CD4-positive, alpha-beta T cell (primary cell): Measurements from ENCODE around the gene PTGFRN. TPM values are rescaled to one million over a fixed set of nuclear protein-coding genes. Genes with fewer than 3 reads are reported as not detected.

Experiments
- ATAC-seq: fragments of 200-7000 bp; cut with Tn5 transposase; one replicate; pipeline ENCODE4 v1.10.0; 2022; ENCODE audit warnings: mild to moderate bottlenecking; ENCODE audit not compliant: poor library complexity
- CTCF ChIA-PET: fragments of 350-600 bp; sonication (Branson Sonifier 250); formaldehyde crosslinking; loops from one replicate; lab custom pipeline; 2021; ENCODE audit warnings: antibody characterized with exemption, inconsistent platforms; lab: Charles Lee
- POLR2A ChIA-PET: fragments of 350-600 bp; sonication (Branson Sonifier 250); formaldehyde crosslinking; loops from one replicate; lab custom pipeline; 2021; ENCODE audit warnings: antibody characterized with exemption, inconsistent platforms; lab: Charles Lee
- DNase-seq, 14 experiments: peaks; one replicate each; pipeline ENCODE4 v3.0.0-alpha.2; 2013 to 2020; ENCODE audit warnings: mixed read lengths in 2 of 14
- H3K27ac ChIP-seq, 2 donors: one replicate each; pipeline versions ENCODE4 v1.5.1 to v1.7.0; 2013; ENCODE audit warnings: low read length in 2 of 2, low read depth in 1 of 2, mild to moderate bottlenecking in 1 of 2
- H3K27me3 ChIP-seq, 2 experiments: 1 replicate in 1 of 2; 2 replicates in 1 of 2; pipeline versions ENCODE4 v1.6.1 to v1.7.0; 2013; ENCODE audit warnings: low read length in 2 of 2, control low read depth in 1 of 2, mild to moderate bottlenecking in 1 of 2, moderate library complexity in 1 of 2; ENCODE audit not compliant: insufficient read depth in 2 of 2, control insufficient read depth in 1 of 2
- H3K36me3 ChIP-seq: one replicate; pipeline ENCODE4 v1.6.1; 2013; ENCODE audit warnings: low read length, control low read depth; ENCODE audit not compliant: insufficient read depth
- H3K4me1 ChIP-seq: one replicate; pipeline ENCODE4 v1.6.1; 2013; ENCODE audit warnings: low read length, control low read depth; ENCODE audit not compliant: insufficient read depth
- H3K4me3 ChIP-seq: one replicate; pipeline ENCODE4 v1.5.1; 2013; ENCODE audit warnings: mild to moderate bottlenecking, low read length, moderate library complexity
- H3K9me3 ChIP-seq, 2 experiments: 1 replicate in 1 of 2; 2 replicates in 1 of 2; pipeline versions ENCODE4 v1.6.1 to v1.7.0; 2013; ENCODE audit warnings: low read length in 2 of 2, mild to moderate bottlenecking in 2 of 2, control low read depth in 1 of 2, moderate library complexity in 1 of 2; ENCODE audit not compliant: control insufficient read depth in 1 of 2, insufficient read depth in 1 of 2
- H3K27ac Mint-ChIP-seq: one replicate; pipeline ENCODE4 v1.8.0; 2020; ENCODE audit warnings: mixed read lengths
- H3K27me3 Mint-ChIP-seq: one replicate; pipeline ENCODE4 v1.8.0; 2021; ENCODE audit warnings: mixed read lengths
- H3K36me3 Mint-ChIP-seq: one replicate; pipeline ENCODE4 v1.8.0; 2021; ENCODE audit warnings: low read depth, mixed read lengths
- H3K4me1 Mint-ChIP-seq: one replicate; pipeline ENCODE4 v1.8.0; 2021; ENCODE audit warnings: low read depth, mixed read lengths
- H3K4me3 Mint-ChIP-seq: one replicate; pipeline ENCODE4 v1.8.0; 2020; ENCODE audit warnings: mild to moderate bottlenecking, mixed read lengths
- H3K9me3 Mint-ChIP-seq: one replicate; pipeline ENCODE4 v1.8.0; 2020; ENCODE audit warnings: mixed read lengths
- intact Hi-C, 2 experiments: fragments of 100-400 bp; cut with DNase I in 1 of 2; cut with micrococcal nuclease in 1 of 2; formaldehyde crosslinking; loops; one replicate each; pipeline versions ENCODE4 v1.15.1 to v1.9.0; 2023 to 2025; cut with DNase I, micrococcal nuclease
- total RNA-seq, 174 experiments: library from RNA in 2 of 174; stranded (reverse) in 2 of 174; gene quantifications; one replicate each; pipeline ENCODE4 v1.2.3 and lab custom pipeline; 2021 to 2026
- TF ChIP-seq, protein P1 (sequence below): fragments of 200-600 bp; IDR thresholded peaks from one replicate; pipeline ENCODE4 v1.8.0; 2022; ENCODE audit warnings: antibody characterized with exemption, mild to moderate bottlenecking

Gene PTGFRN
- total RNA-seq, 2 experiments from 2014 or later: 0.38 to 0.45 TPM

DNA sequence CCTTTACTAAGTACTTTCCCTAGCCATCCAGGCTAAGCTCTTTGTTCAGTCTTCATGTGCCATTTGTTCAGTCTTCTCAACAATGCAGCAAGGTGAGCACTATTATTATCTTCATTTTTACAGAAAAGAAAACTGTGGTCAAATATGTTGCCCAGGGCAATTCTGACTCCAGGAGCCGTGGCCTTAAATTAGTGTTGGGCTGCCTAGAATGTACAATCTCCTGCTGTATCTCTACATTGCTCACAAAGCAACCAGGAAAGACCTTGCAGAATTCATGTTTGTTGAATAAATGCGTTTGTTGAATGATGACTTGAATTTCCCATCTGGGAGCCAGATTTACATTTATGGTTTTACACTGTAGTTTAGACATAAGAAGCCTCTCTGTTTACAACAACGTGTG is 106.0 kb downstream of the PTGFRN start:
- Mint-ChIP-seq H3K4me1 (peaks cover 65% of the 10 kb centered on the region), H3K4me3 (no peak overlapping the region), H3K36me3 (no peaks in the 10 kb centered on the region), H3K9me3 (no peaks in the 10 kb centered on the region), H3K27me3 (no peaks in the 10 kb centered on the region), H3K27ac (no peak overlapping the region)
- ChIA-PET POLR2A (no interaction called here), CTCF (no interaction called here)
- no peak for ATAC-seq
- TF ChIP-seq, protein P1, sequence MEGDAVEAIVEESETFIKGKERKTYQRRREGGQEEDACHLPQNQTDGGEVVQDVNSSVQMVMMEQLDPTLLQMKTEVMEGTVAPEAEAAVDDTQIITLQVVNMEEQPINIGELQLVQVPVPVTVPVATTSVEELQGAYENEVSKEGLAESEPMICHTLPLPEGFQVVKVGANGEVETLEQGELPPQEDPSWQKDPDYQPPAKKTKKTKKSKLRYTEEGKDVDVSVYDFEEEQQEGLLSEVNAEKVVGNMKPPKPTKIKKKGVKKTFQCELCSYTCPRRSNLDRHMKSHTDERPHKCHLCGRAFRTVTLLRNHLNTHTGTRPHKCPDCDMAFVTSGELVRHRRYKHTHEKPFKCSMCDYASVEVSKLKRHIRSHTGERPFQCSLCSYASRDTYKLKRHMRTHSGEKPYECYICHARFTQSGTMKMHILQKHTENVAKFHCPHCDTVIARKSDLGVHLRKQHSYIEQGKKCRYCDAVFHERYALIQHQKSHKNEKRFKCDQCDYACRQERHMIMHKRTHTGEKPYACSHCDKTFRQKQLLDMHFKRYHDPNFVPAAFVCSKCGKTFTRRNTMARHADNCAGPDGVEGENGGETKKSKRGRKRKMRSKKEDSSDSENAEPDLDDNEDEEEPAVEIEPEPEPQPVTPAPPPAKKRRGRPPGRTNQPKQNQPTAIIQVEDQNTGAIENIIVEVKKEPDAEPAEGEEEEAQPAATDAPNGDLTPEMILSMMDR: no peak
- no peaks in the 10 kb centered on the region for H3K27me3 ChIP-seq
- peaks cover 20% of the 10 kb centered on the region for H3K4me1 ChIP-seq
- no peaks in the 10 kb centered on the region for H3K9me3 ChIP-seq
- intact Hi-C loops: no loop called here
- no peak overlapping the region for H3K27ac ChIP-seq
- H3K36me3 ChIP-seq: peaks cover 14% of the 10 kb centered on the region
- DNase-seq: no peak
- no peak overlapping the region for H3K4me3 ChIP-seq

DNA sequence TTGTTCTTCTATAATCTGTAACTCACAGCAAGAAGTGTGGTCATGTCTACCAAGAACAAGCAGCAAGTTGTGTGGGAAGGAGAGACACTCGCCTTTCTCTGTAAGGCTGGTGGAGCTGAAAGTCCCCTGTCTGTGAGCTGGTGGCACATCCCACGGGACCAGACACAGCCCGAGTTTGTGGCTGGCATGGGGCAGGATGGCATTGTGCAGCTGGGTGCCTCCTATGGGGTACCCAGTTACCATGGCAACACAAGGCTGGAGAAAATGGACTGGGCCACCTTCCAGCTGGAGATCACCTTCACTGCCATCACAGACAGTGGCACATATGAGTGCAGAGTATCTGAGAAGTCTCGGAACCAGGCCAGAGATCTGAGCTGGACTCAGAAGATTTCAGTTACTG is 107.3 kb downstream of the PTGFRN start:
- Histone ChIP-seq H3K4me3 (no peak overlapping the region), H3K27ac (no peak overlapping the region), H3K27me3 (no peaks in the 10 kb centered on the region), H3K4me1 (peaks cover 20% of the 10 kb centered on the region), H3K9me3 (no peaks in the 10 kb centered on the region), H3K36me3 (peaks cover 13% of the 10 kb centered on the region)
- TF ChIP-seq, protein P1: no peak
- Mint-ChIP-seq H3K27me3 (no peaks in the 10 kb centered on the region), H3K4me1 (peaks cover 59% of the 10 kb centered on the region), H3K36me3 (no peaks in the 10 kb centered on the region), H3K9me3 (no peaks in the 10 kb centered on the region), H3K4me3 (no peak overlapping the region), H3K27ac (no peak overlapping the region)
- no peak for ATAC-seq
- ChIA-PET CTCF (no interaction called here), POLR2A (interaction anchor here (0.8 kb wide), 1 partner anchor 29 kb away, joined by 3 read pairs; no protein-coding TSS in a partner anchor)
- intact Hi-C loops: no loop called here
- DNase-seq: no peak

DNA sequence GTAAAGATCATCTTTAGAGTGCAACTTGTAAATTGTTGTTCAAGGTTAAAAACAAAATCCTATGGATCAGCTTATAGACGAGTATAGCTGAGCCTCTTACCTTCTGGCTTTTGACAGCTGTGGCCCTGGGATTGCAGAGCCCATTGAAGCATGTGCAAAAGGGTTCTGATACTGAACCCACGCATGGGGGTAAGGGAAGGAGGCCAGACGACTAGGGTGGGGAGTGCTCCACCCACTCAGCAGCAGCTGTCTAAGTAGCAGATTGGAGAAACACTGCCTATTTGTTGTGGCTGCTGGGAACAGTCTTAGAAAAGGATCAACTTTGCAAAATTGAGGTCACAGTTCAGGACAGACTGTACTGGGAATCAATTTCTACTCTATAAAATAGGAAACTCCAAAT is 107.9 kb downstream of the PTGFRN start:
- Mint-ChIP-seq H3K4me3 (no peak overlapping the region), H3K27ac (peak overlapping the region; percentile 39), H3K27me3 (no peaks in the 10 kb centered on the region), H3K4me1 (peaks cover 58% of the 10 kb centered on the region), H3K36me3 (no peaks in the 10 kb centered on the region), H3K9me3 (no peaks in the 10 kb centered on the region)
- ChIA-PET POLR2A (interaction anchor here (0.7 to 0.8 kb wide), 2 partner anchors 28 to 31 kb away, joined by 3 read pairs; no protein-coding TSS in a partner anchor), CTCF (interaction anchor here (0.6 kb wide), 1 partner anchor 65 kb away, joined by 3 read pairs; no protein-coding TSS in a partner anchor)
- Histone ChIP-seq H3K9me3 (no peaks in the 10 kb centered on the region), H3K27me3 (no peaks in the 10 kb centered on the region), H3K4me3 (no peak overlapping the region), H3K36me3 (peaks cover 13% of the 10 kb centered on the region), H3K4me1 (peaks cover 17% of the 10 kb centered on the region), H3K27ac (no peak overlapping the region)
- intact Hi-C loops: no loop called here
- DNase-seq (peak in 1 of 14 experiments; percentile 26), ATAC-seq (peak; percentile 43)
- TF ChIP-seq, protein P1: no peak
